LNCaP clone FGC (cell line): ENCODE results near the gene FAM111A.

ENCODE experiments used
- DNase-seq: peaks from one replicate; pipeline ENCODE4 v3.0.0-alpha.2; 2011; ENCODE audit warnings: low read depth
- H3K4me3 ChIP-seq: 2 replicates; pipeline ENCODE4 v1.5.1; 2011; ENCODE audit warnings: mild to moderate bottlenecking, low read depth, low read length, control low read depth
- CTCF ChIP-seq: IDR thresholded peaks from 2 replicates; pipeline ENCODE4 v1.5.1; 2012; ENCODE audit warnings: mild to moderate bottlenecking; ENCODE audit not compliant: control insufficient read depth, insufficient read depth; ENCODE audit errors: extremely low read depth

The FAM111A gene

DNA sequence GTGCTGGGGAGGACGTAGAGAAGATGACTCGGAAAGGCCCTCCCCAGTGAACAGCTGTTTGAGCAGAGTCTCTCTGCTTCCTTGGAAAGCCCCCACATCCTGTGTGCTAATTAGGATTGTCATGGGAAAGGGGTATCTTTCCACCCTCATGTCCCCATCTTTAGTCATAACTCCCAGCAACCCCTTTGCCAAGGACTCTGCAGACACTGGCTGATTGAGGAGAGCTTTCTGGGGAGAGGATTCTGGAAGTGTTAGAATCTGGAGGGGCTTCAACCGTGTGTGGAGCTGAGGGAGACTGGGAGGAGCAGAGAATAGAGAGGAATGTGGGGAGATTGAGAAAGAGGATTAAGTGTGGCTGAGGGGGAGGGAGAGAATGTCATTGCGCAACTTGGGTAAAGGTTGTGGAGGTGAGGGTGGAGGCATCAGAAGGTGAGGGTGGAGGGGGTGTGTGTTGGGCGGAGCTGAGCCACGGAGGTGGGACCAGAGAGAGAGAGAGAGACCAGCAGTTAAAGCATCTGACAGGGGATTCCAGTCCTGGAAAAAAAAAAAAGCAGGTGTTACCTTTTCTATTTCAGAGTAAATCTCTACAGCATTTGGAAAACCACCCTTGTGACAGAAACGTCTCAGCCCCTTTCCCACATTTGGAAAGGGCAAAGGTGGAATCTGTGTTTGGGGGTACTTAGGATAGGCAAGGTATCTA lies 31.5 kb downstream of the FAM111A start:
- no peak for TF ChIP-seq CTCF
- no peak overlapping the region for H3K4me3 ChIP-seq
- no peak for DNase-seq

- no peak for TF ChIP-seq CTCF
- no peak overlapping the region for H3K4me3 ChIP-seq
- no peak for DNase-seq
Measured at GRCh38 chr11:59174664-59175033, 32.0 kb downstream of the FAM111A start.

- DNase-seq: no peak
- TF ChIP-seq CTCF: no peak
- H3K4me3 ChIP-seq: no peak overlapping the region
Measured at GRCh38 chr11:59175091-59175501, 32.4 kb downstream of the FAM111A start.

- no peak for DNase-seq
- TF ChIP-seq CTCF: no peak
Measured at GRCh38 chr11:59176330-59176729, 33.7 kb downstream of the FAM111A start.

GRCh38 chr11:59178402-59178801 lies 35.7 kb downstream of the FAM111A start:
- no peak for TF ChIP-seq CTCF

More at GRCh38 chr11:59176330-59176729, 33.7 kb downstream of the FAM111A start:
- H3K4me3 ChIP-seq: no peak overlapping the region

DNA sequence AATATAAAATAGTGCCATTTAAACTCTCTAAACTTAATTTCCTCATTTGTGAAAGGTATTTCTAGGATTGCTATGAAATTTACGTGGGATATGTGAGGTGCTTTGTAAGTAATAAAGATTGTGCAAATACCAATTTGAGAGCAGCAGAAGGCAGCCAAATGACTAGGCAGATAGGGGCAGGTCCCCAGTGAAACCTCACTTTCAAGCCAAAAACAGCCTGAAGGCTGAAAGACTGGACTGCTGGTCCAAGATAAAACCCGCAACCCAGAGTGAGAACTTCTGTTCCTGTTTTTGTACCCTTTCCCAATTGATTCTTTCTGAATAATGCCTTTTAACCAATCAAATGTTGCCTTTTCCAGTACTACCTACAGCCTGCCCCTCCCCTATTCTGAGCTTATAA lies 36.5 kb downstream of the FAM111A start:
- TF ChIP-seq CTCF: no peak
- H3K4me3 ChIP-seq: no peak overlapping the region
- no peak for DNase-seq

More at GRCh38 chr11:59178402-59178801, 35.7 kb downstream of the FAM111A start:
- no peak for DNase-seq
- H3K4me3 ChIP-seq: no peak overlapping the region
